OCI-LY3 (cell line): ENCODE results near the gene MAB21L4.

Experiments
- H2AFZ ChIP-seq: fragments of 200-600, 300-600 bp; shearing (Covaris generic); 2 replicates; pipeline ENCODE4 v1.6.0; 2014; ENCODE audit warnings: antibody characterized with exemption, low read depth, low read length
- H3K27ac ChIP-seq: fragments of 200-600, 300-600 bp; sonication (generic); 2 replicates; pipeline ENCODE4 v1.5.1; 2014; ENCODE audit warnings: mild to moderate bottlenecking, low read length, moderate library complexity, mixed read lengths
- H3K27me3 ChIP-seq: fragments of 200-600, 300-600 bp; sonication (generic); 2 replicates; pipeline ENCODE4 v1.6.1; 2014; ENCODE audit warnings: low read depth, low read length, mixed read lengths
- H3K36me3 ChIP-seq: fragments of 200-600, 300-600 bp; sonication (generic); replicated peaks from 2 replicates; pipeline ENCODE3; 2014; ENCODE audit warnings: low read depth, low read length, mixed read lengths
- H3K4me1 ChIP-seq: fragments of 300-600, 200-600 bp; sonication (generic); 2 replicates; pipeline ENCODE4 v1.6.1; 2014; ENCODE audit warnings: low read length, mixed read lengths
- H3K4me2 ChIP-seq: fragments of 200-600, 300-600 bp; sonication (generic); 2 replicates; pipeline ENCODE4 v1.6.1; 2014; ENCODE audit warnings: low read length, mixed read lengths
- H3K4me3 ChIP-seq: fragments of 300-600, 200-600 bp; sonication (generic); 2 replicates; pipeline ENCODE4 v1.5.1; 2014; ENCODE audit warnings: antibody characterized with exemption, mild to moderate bottlenecking, low read length, moderate library complexity
- H3K79me2 ChIP-seq: fragments of 300-600, 200-600 bp; shearing (Covaris generic); 2 replicates; pipeline ENCODE4 v1.6.1; 2014; ENCODE audit warnings: mild to moderate bottlenecking, low read length, mixed read lengths
- H3K9ac ChIP-seq: fragments of 300-600, 200-600 bp; shearing (Covaris generic); 2 replicates; pipeline ENCODE4 v1.6.0; 2014; ENCODE audit warnings: mild to moderate bottlenecking, low read length, moderate library complexity
- H3K9me3 ChIP-seq: fragments of 200-600, 300-600 bp; shearing (Covaris generic); 2 replicates; pipeline ENCODE4 v1.6.1; 2014; ENCODE audit warnings: low read length, mixed read lengths; ENCODE audit not compliant: insufficient read depth
- H4K20me1 ChIP-seq: fragments of 200-600, 300-600 bp; sonication (generic); 2 replicates; pipeline ENCODE4 v1.6.1; 2016; ENCODE audit warnings: low read length, mixed read lengths; ENCODE audit not compliant: insufficient read depth
- CTCF ChIP-seq: fragments of 200-600, 300-600 bp; sonication (generic); IDR thresholded peaks from 2 replicates; pipeline ENCODE4 v1.5.1; 2014; ENCODE audit warnings: antibody characterized with exemption, low read length, low read depth
- EZH2phosphoT487 ChIP-seq: fragments of 200-600 bp; shearing (Covaris generic); IDR thresholded peaks from 2 replicates; pipeline ENCODE4 v1.6.1; 2018; ENCODE audit warnings: antibody characterized with exemption, mixed run types, low read depth

MAB21L4 gene

GRCh38 chr2:240898731-240899467 lies 2.9 kb upstream of the MAB21L4 start:
- Histone ChIP-seq H3K36me3 (no peaks in the 10 kb centered on the region), H3K27ac (no peak overlapping the region), H3K4me3 (no peak overlapping the region), H3K9me3 (no peaks in the 10 kb centered on the region), H3K4me2 (no peak overlapping the region), H3K79me2 (no peaks in the 10 kb centered on the region), H4K20me1 (no peaks in the 10 kb centered on the region), H3K4me1 (no peaks in the 10 kb centered on the region), H2AFZ (no peak overlapping the region), H3K27me3 (no peaks in the 10 kb centered on the region), H3K9ac (no peak overlapping the region)
- TF ChIP-seq EZH2phosphoT487: no peak
- no peak for TF ChIP-seq CTCF

GRCh38 chr2:240898108-240898730 lies 2.3 kb upstream of the MAB21L4 start:
- no peak for TF ChIP-seq CTCF
- no peak for TF ChIP-seq EZH2phosphoT487
- Histone ChIP-seq H3K4me2 (no peak overlapping the region), H3K9me3 (no peaks in the 10 kb centered on the region), H3K9ac (no peak overlapping the region), H3K27me3 (no peaks in the 10 kb centered on the region), H3K79me2 (no peaks in the 10 kb centered on the region), H3K27ac (no peak overlapping the region), H2AFZ (no peak overlapping the region), H4K20me1 (no peaks in the 10 kb centered on the region), H3K4me3 (no peak overlapping the region), H3K36me3 (no peaks in the 10 kb centered on the region), H3K4me1 (no peaks in the 10 kb centered on the region)

- H3K4me1 ChIP-seq: no peaks in the 10 kb centered on the region
- no peak overlapping the region for H2AFZ ChIP-seq
- no peak overlapping the region for H3K27ac ChIP-seq
- no peaks in the 10 kb centered on the region for H4K20me1 ChIP-seq
- TF ChIP-seq CTCF: no peak
- H3K9ac ChIP-seq: no peak overlapping the region
- no peak overlapping the region for H3K4me2 ChIP-seq
- no peaks in the 10 kb centered on the region for H3K9me3 ChIP-seq
- no peaks in the 10 kb centered on the region for H3K79me2 ChIP-seq
- H3K4me3 ChIP-seq: no peak overlapping the region
- no peaks in the 10 kb centered on the region for H3K27me3 ChIP-seq
- H3K36me3 ChIP-seq: no peaks in the 10 kb centered on the region
These were observed 1.1 kb upstream of the MAB21L4 start for GRCh38 chr2:240896871-240897692.

- H3K4me1 ChIP-seq: no peaks in the 10 kb centered on the region
- H3K27ac ChIP-seq: no peak overlapping the region
These were observed 438 bp upstream of the MAB21L4 start for GRCh38 chr2:240896394-240896793.

More at GRCh38 chr2:240896394-240896793, 438 bp upstream of the MAB21L4 start:
- Histone ChIP-seq H3K4me2 (no peak overlapping the region), H4K20me1 (no peaks in the 10 kb centered on the region), H2AFZ (no peak overlapping the region), H3K79me2 (no peaks in the 10 kb centered on the region), H3K9me3 (no peaks in the 10 kb centered on the region), H3K27me3 (no peaks in the 10 kb centered on the region), H3K9ac (no peak overlapping the region), H3K36me3 (no peaks in the 10 kb centered on the region), H3K4me3 (no peak overlapping the region)
- no peak for TF ChIP-seq CTCF
- TF ChIP-seq EZH2phosphoT487: no peak
